Colonic mucosa (tissue), 4 donors: Measurements from ENCODE around the gene GSS. TPM values are rescaled to one million over a fixed set of nuclear protein-coding genes. Genes with fewer than 3 reads are reported as not detected.

Experiments
- DNase-seq: peaks from one replicate; pipeline ENCODE4 v3.0.0-alpha.2; 2020
- H3K27ac ChIP-seq: fragments of 200-600 bp; one replicate; pipeline ENCODE4 v1.8.0; 2021
- H3K27me3 ChIP-seq: fragments of 200-600 bp; one replicate; pipeline ENCODE4 v1.8.0; 2021
- H3K36me3 ChIP-seq: fragments of 200-600 bp; one replicate; pipeline ENCODE4 v1.8.0; 2021
- H3K4me1 ChIP-seq: fragments of 200-600 bp; one replicate; pipeline ENCODE4 v1.8.0; 2021; ENCODE audit warnings: mild to moderate bottlenecking
- H3K4me3 ChIP-seq: fragments of 200-600 bp; one replicate; pipeline ENCODE4 v1.8.0; 2021
- H3K9ac ChIP-seq, 2 donors: one replicate each; pipeline ENCODE4 v1.7.0; 2013; ENCODE audit warnings: control low read depth in 2 of 2, low read depth in 2 of 2, low read length in 2 of 2
- H3K9me3 ChIP-seq: fragments of 200-600 bp; one replicate; pipeline ENCODE4 v1.8.0; 2021
- intact Hi-C: fragments of 100-400 bp; cut with DNase I; formaldehyde crosslinking; loops from one replicate; pipeline ENCODE4 v1.14.1; 2022
- total RNA-seq, 2 donors: library from RNA; stranded (reverse); fragmentation: NEBNext Ultra II Directional in 1 of 2; extraction: Animal tissue kit (Norgen Biotek cat#: 25700) in 1 of 2; gene quantifications; one replicate each; pipeline ENCODE4 v1.2.1, GENCODE V29; 2021
- TF ChIP-seq, protein P1 (sequence below): fragments of 200-600 bp; IDR thresholded peaks from one replicate; pipeline ENCODE4 v1.8.0; 2022; ENCODE audit warnings: antibody characterized with exemption, mild to moderate bottlenecking
- donor health status: healthy.
- donor health status: DM: no; HTN: no; CAD: no.
- donor health status: DM: no; HTN: no; CAD: no.

The GSS gene
- total RNA-seq, 2 donors from 2014 or later = 83.4 to 109 TPM

DNA sequence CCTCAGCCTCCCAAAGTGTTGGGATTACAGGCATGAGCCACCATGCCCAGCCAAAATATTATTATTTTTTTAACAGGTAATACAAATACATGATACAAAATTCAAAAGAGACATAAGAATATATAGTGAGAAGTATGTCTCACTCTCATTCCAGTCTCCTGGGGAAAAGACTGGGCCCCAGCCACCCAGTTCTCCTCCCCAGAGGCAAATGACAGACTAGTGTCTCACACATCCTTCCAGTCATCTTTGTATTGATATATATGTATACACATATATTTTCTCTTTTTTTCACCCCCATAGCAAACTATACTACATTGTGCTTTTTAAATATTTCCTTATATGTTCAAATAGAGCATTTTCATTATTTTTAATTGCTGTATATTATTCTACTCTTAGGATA is 8.3 kb downstream of the GSS start:
- no peak overlapping the region for H3K9ac ChIP-seq
- DNase-seq = no peak
- H3K9me3 ChIP-seq = no peaks in the 10 kb centered on the region
- peaks cover 1% of the 10 kb centered on the region for H3K36me3 ChIP-seq
- intact Hi-C loops = no loop called here
- H3K4me3 ChIP-seq = no peak overlapping the region
- H3K27ac ChIP-seq = no peak overlapping the region
- no peaks in the 10 kb centered on the region for H3K4me1 ChIP-seq
- H3K27me3 ChIP-seq = no peaks in the 10 kb centered on the region
- TF ChIP-seq, protein P1, sequence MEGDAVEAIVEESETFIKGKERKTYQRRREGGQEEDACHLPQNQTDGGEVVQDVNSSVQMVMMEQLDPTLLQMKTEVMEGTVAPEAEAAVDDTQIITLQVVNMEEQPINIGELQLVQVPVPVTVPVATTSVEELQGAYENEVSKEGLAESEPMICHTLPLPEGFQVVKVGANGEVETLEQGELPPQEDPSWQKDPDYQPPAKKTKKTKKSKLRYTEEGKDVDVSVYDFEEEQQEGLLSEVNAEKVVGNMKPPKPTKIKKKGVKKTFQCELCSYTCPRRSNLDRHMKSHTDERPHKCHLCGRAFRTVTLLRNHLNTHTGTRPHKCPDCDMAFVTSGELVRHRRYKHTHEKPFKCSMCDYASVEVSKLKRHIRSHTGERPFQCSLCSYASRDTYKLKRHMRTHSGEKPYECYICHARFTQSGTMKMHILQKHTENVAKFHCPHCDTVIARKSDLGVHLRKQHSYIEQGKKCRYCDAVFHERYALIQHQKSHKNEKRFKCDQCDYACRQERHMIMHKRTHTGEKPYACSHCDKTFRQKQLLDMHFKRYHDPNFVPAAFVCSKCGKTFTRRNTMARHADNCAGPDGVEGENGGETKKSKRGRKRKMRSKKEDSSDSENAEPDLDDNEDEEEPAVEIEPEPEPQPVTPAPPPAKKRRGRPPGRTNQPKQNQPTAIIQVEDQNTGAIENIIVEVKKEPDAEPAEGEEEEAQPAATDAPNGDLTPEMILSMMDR = no peak

DNA sequence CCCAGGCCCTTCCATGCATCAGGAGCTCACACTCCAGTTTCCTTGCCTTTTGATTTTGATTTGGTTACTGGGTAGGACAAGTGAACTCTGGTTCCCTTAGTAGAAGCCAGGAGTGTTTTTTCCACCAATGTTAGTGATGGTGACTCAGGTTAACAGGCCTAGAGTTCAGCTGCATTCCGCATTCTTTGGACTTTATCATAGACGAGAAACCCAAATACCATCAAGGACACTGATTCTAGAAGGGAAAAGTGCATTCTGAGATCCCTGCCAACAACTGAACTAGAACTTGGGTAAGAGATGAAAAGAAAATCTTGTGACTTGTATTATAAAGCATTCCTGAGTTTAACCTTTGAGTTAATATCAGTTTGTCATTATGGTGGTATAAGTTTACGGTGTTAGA is 8.9 kb downstream of the GSS start:
- TF ChIP-seq, protein P1 = no peak
- peak overlapping the region; percentile 82 for H3K27ac ChIP-seq
- H3K9ac ChIP-seq = peak overlapping the region in 1 of 2 donors; percentile 71
- intact Hi-C loops = no loop called here
- peaks cover 4% of the 10 kb centered on the region for H3K36me3 ChIP-seq
- no peak overlapping the region for H3K4me3 ChIP-seq
- no peaks in the 10 kb centered on the region for H3K9me3 ChIP-seq
- no peaks in the 10 kb centered on the region for H3K27me3 ChIP-seq
- no peak for DNase-seq
- no peaks in the 10 kb centered on the region for H3K4me1 ChIP-seq

DNA sequence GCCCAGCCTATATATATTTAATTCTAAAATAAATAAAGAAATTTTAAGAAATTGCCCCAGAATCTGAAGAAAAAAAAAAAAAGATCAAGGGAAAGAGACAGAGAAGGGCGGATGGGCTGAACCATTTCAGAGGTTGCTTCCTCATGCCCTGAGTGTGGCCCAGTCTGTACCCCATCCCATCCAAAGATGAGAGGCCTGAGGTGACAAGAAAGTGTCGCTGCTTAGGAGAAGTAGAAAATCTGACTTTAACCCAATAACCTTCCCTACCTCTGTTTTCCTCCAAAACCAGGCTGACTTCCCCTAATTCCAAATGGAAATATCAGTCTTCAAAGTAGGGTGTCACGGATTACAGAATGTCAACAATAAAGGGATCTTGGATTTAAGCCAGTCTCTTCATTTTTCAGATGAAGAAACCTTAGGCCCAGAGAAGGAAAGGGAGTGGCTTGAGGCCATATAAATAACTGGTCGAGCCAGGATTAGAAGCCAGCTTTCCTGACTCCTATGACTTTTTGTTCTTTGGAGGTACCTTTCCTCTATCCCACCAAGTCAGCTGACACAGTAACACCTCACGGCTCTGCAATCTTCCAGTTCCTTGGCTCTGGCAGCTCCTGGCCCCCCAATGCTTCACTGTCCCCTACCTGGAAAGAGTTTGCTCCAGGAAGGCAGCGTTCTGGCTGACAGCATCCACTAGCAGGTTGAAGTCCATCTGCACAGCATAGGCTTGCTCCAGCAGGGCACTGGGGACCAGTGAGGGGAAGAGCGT is 10.1 kb downstream of the GSS start:
- Histone ChIP-seq H3K27me3 (no peaks in the 10 kb centered on the region), H3K27ac (peak overlapping the region; percentile 82), H3K4me1 (no peaks in the 10 kb centered on the region), H3K9me3 (no peaks in the 10 kb centered on the region), H3K4me3 (no peak overlapping the region), H3K36me3 (peaks cover 4% of the 10 kb centered on the region), H3K9ac (peak overlapping the region in 1 of 2 donors; percentile 71)
- DNase-seq = peak; percentile 62
- intact Hi-C loops = no loop called here
- TF ChIP-seq, protein P1 = no peak

DNA sequence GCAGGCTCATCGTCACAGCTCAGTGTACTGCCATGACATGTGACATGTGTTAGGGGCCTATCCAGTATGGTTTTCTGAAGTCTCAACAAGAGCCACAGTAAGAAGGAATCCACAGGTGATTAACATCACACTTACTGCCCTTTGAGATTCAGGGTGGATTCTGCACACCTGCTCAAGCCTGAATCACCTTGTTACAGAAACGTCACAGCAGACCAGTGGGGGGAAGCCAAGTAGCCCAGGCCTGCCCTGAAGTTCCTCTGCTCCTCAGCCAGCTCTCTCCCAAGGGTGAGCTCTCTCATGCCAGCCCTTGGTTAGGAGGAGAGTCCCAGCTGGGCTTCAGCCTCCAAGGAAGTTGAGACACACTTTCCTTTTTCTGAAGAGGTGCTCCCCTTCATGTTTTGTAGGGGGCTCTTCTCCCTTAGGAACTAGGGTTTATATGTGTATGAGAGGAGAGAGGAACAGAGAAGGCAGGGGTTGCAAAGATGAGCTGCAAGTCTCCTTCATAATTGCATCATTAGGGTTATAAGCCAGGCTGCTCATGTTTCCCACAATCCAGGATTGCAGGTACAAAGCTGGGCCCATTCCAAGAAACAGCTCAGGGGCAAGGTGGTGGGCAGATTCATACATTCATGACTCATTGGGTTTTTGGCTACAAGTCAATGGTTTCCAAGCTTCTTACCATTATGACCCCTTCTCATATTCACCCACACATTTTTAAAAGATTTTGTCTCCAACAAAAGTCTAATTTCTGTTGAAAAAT is 11.6 kb downstream of the GSS start:
- Histone ChIP-seq H3K4me3 (no peak overlapping the region), H3K27me3 (no peaks in the 10 kb centered on the region), H3K9me3 (no peaks in the 10 kb centered on the region), H3K4me1 (no peaks in the 10 kb centered on the region), H3K27ac (no peak overlapping the region), H3K36me3 (peaks cover 4% of the 10 kb centered on the region), H3K9ac (no peak overlapping the region)
- TF ChIP-seq, protein P1 = no peak
- intact Hi-C loops = no loop called here
- no peak for DNase-seq

DNA sequence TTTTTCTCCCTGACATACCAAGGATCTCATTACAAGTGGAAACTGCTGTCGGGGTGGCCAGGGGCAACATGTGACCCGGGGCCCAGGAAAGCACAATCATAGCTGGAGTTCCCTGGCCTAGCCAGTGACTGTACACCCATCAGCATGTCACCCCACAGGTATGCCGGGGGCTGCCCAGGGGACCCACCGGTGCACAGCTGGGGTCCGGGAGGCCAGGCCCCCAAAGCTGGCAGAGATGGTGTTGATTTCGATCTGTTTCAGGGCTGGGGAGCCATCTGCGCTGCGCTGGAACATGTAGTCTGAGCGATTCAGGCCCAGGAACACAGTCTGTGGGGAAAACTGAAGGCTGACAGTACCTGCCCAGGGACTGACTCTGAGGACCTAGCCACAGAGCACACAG is 13.3 kb downstream of the GSS start:
- DNase-seq = no peak
- TF ChIP-seq, protein P1 = no peak
- Histone ChIP-seq H3K36me3 (peaks cover 4% of the 10 kb centered on the region), H3K9me3 (no peaks in the 10 kb centered on the region), H3K27ac (no peak overlapping the region), H3K4me1 (no peaks in the 10 kb centered on the region), H3K9ac (no peak overlapping the region), H3K4me3 (no peak overlapping the region), H3K27me3 (no peaks in the 10 kb centered on the region)
- intact Hi-C loops = no loop called here
